Fibroblast of lung (primary cell): ENCODE results near the gene TOP1. TPM values are rescaled to one million over a fixed set of nuclear protein-coding genes. Genes with fewer than 3 reads are reported as not detected.
"Not testable (repeated sequence)": the region's sequence is repeated elsewhere in the genome, so short reads cannot be mapped to it uniquely, and the experiment has no call there.

ENCODE experiments used
- DNase-seq, 2 donors: peaks; one replicate each; pipeline versions ENCODE4 v3.0.0 to v3.0.0-alpha.2; 2010; ENCODE audit warnings: low read depth in 2 of 2
- H2AFZ ChIP-seq: 2 replicates; pipeline ENCODE4 v1.5.1; 2012; ENCODE audit warnings: low read length, control low read depth, inconsistent platforms
- H3K27ac ChIP-seq: 2 replicates; pipeline ENCODE4 v1.5.1; 2011; ENCODE audit warnings: low read length, control low read depth; ENCODE audit not compliant: insufficient read depth
- H3K27me3 ChIP-seq: 2 replicates; pipeline ENCODE4 v1.5.1; 2011; ENCODE audit warnings: mild to moderate bottlenecking, low read length; ENCODE audit not compliant: control insufficient read depth, insufficient read depth
- H3K36me3 ChIP-seq: 2 replicates; pipeline ENCODE4 v1.5.1; 2011; ENCODE audit warnings: low read length; ENCODE audit not compliant: control insufficient read depth, insufficient read depth
- H3K4me1 ChIP-seq: 2 replicates; pipeline ENCODE4 v1.5.1; 2011; ENCODE audit warnings: low read length; ENCODE audit not compliant: control insufficient read depth, insufficient read depth; ENCODE audit errors: extremely low read depth
- H3K4me2 ChIP-seq: 2 replicates; pipeline ENCODE4 v1.5.1; 2011; ENCODE audit warnings: low read length, control low read depth; ENCODE audit not compliant: insufficient read depth; ENCODE audit errors: extremely low read depth
- H3K4me3 ChIP-seq, 4 experiments: fragments of 200-600 bp in 1 of 4; sonication (generic) in 1 of 4; replicated peaks in 1 of 4; 2 replicates each; pipeline ENCODE4 v1.5.1; 2011 to 2016; ENCODE audit warnings: low read length in 4 of 4, low read depth in 3 of 4, mild to moderate bottlenecking in 3 of 4, control low read depth in 2 of 4, inconsistent platforms in 1 of 4, mixed read lengths in 1 of 4; ENCODE audit not compliant: insufficient read depth in 1 of 4; ENCODE audit errors: control extremely low read depth in 1 of 4
- H3K79me2 ChIP-seq: 2 replicates; pipeline ENCODE4 v1.5.1; 2012; ENCODE audit warnings: mild to moderate bottlenecking, low read length, inconsistent platforms; ENCODE audit not compliant: control insufficient read depth, insufficient read depth
- H3K9ac ChIP-seq: 2 replicates; pipeline ENCODE4 v1.5.1; 2011; ENCODE audit warnings: mild to moderate bottlenecking, low read length, control low read depth; ENCODE audit not compliant: insufficient read depth
- H3K9me3 ChIP-seq: 2 replicates; pipeline ENCODE4 v1.5.1; 2012; ENCODE audit warnings: low read depth, low read length; ENCODE audit not compliant: control insufficient read depth, insufficient read depth
- H4K20me1 ChIP-seq: 2 replicates; pipeline ENCODE4 v1.5.1; 2011; ENCODE audit warnings: low read length; ENCODE audit not compliant: control insufficient read depth, insufficient read depth; ENCODE audit errors: extremely low read depth
- CTCF ChIP-seq, 2 donors: IDR thresholded peaks in 1 of 2; conservative IDR thresholded peaks in 1 of 2; 1 replicate in 1 of 2; 2 replicates in 1 of 2; pipeline ENCODE4 v1.5.1; 2011 to 2012; ENCODE audit warnings: low read length in 2 of 2, control low read depth in 1 of 2, inconsistent platforms in 1 of 2, low read depth in 1 of 2, mild to moderate bottlenecking in 1 of 2
- EZH2 ChIP-seq: IDR thresholded peaks from 2 replicates; pipeline ENCODE4 v1.5.1; 2012; ENCODE audit warnings: low read length, control low read depth, mild to moderate bottlenecking; ENCODE audit errors: missing control alignments
- polyA plus RNA-seq, 2 donors: library from polyadenylated mRNA; depleted of rRNA in 1 of 2; stranded (reverse) in 1 of 2; unstranded in 1 of 2; fragments of >200 nt; gene quantifications; 2 replicates each; pipeline ENCODE4 v1.2.1, GENCODE V29; 2011 to 2012; ENCODE audit warnings: missing spikeins in 1 of 2
- total RNA-seq: library from RNA; depleted of rRNA; stranded (reverse); fragments of >200 nt; gene quantifications from 2 replicates; pipeline ENCODE4 v1.2.1, GENCODE V29; 2014

Gene TOP1
- total and polyA plus RNA-seq, 2 donors (not counting 1 experiment from before 2014, with no cell fraction given), result 18.4 to 35.3 TPM

- Histone ChIP-seq H3K79me2 (no peaks in the 10 kb centered on the region), H2AFZ (no peak overlapping the region), H3K4me1 (no peaks in the 10 kb centered on the region), H3K27ac (no peak overlapping the region), H3K36me3 (peaks cover 27% of the 10 kb centered on the region), H4K20me1 (no peaks in the 10 kb centered on the region), H3K4me2 (no peak overlapping the region), H3K9ac (no peak overlapping the region), H3K27me3 (no peaks in the 10 kb centered on the region), H3K4me3 (no peak overlapping the region), H3K9me3 (no peaks in the 10 kb centered on the region)
- TF ChIP-seq CTCF (conservative IDR thresholded peaks at IDR 0.05 in 1 of 2, IDR thresholded peaks at IDR 0.05 in 1 of 2; ENCODE audit: low read depth in 1 of 2, low read length in 2 of 2) (no peak), EZH2 (no peak)
- no peak for DNase-seq
Measured at GRCh38 chr20:41124451-41125094, 96.0 kb downstream of the TOP1 start.

DNA sequence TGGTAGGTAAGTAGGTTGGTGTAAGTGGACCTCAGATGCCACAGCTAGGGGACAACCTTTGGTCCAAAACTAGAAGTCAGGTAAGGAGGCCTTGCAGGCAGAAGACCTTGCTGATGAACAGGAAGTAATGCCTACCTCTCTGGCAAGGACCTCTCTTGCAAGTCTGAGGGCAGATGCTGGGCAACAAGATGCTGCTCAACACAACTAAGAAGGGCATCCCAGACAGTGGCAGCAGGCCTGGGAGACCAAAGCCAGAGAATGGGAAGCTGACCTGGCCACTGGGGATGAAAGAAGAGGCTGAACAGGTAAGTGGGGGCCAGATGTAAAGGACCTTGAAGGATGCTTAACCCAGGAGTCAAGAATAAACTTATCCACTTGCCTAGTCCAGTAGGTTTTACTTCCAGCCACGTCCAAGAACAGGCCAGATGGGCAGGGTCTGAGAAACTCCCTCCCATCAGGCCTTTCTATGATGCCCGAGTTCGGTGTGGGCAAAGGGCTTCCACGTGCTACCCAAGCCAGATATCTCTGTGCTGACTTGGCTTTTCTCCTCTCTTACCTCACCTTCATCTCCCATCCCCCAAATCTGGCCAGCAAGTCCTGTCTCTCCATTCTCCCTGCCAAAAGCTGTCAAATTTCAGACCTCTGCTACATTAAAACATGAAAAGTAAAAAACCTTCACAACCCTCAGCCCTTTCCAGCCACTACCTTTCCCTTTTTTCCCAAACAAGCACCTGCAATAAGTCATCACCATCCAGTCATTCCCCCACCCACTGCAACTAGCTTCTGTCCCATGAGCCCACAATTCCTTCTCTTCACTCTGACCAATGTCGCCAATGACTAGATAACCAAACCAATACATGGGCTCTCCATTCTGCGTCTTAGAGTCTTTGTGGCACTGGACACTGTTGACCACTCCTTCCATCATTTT is 97.2 kb downstream of the TOP1 start:
- Histone ChIP-seq H3K4me1 (no peaks in the 10 kb centered on the region), H3K79me2 (no peaks in the 10 kb centered on the region), H3K9me3 (no peaks in the 10 kb centered on the region), H2AFZ (no peak overlapping the region), H3K9ac (no peak overlapping the region), H3K27ac (no peak overlapping the region), H3K36me3 (peaks cover 22% of the 10 kb centered on the region), H3K4me3 (no peak overlapping the region), H3K27me3 (no peaks in the 10 kb centered on the region), H4K20me1 (no peaks in the 10 kb centered on the region), H3K4me2 (no peak overlapping the region)
- DNase-seq, result no peak
- TF ChIP-seq EZH2 (no peak), CTCF (conservative IDR thresholded peaks at IDR 0.05 in 1 of 2, IDR thresholded peaks at IDR 0.05 in 1 of 2; ENCODE audit: low read depth in 1 of 2, low read length in 2 of 2) (no peak)

- DNase-seq, result no peak
- no peaks in the 10 kb centered on the region for H3K4me1 ChIP-seq
- H3K4me3 ChIP-seq, result no peak overlapping the region
- no peak overlapping the region for H3K9ac ChIP-seq
- no peaks in the 10 kb centered on the region for H4K20me1 ChIP-seq
- TF ChIP-seq CTCF (conservative IDR thresholded peaks at IDR 0.05 in 1 of 2, IDR thresholded peaks at IDR 0.05 in 1 of 2; ENCODE audit: low read depth in 1 of 2, low read length in 2 of 2) (no peak), EZH2 (no peak)
- H3K79me2 ChIP-seq, result no peaks in the 10 kb centered on the region
- H3K36me3 ChIP-seq, result peaks cover 18% of the 10 kb centered on the region
- H2AFZ ChIP-seq, result no peak overlapping the region
- H3K4me2 ChIP-seq, result no peak overlapping the region
- no peak overlapping the region for H3K27ac ChIP-seq
- H3K9me3 ChIP-seq, result no peaks in the 10 kb centered on the region
- no peaks in the 10 kb centered on the region for H3K27me3 ChIP-seq
Measured at GRCh38 chr20:41126719-41127118, 98.1 kb downstream of the TOP1 start.

GRCh38 chr20:41128317-41128716 is 99.7 kb downstream of the TOP1 start:
- H3K27ac ChIP-seq, H2AFZ ChIP-seq, H4K20me1 ChIP-seq, H3K27me3 ChIP-seq, H3K4me3 ChIP-seq, H3K9me3 ChIP-seq, H3K36me3 ChIP-seq, H3K79me2 ChIP-seq, H3K4me1 ChIP-seq, DNase-seq, H3K4me2 ChIP-seq, H3K9ac ChIP-seq: not testable (repeated sequence)
